Activated CD4-positive, alpha-beta T cell treated with anti-CD3 and anti-CD28 coated beads for 24 hours (primary cell): Measurements from ENCODE around the gene OPCML.

Experiments
- DNase-seq, 2 donors: peaks; one replicate each; pipeline ENCODE4 v3.0.0-alpha.2; 2020; ENCODE audit warnings: low read depth in 2 of 2

Gene OPCML

DNA sequence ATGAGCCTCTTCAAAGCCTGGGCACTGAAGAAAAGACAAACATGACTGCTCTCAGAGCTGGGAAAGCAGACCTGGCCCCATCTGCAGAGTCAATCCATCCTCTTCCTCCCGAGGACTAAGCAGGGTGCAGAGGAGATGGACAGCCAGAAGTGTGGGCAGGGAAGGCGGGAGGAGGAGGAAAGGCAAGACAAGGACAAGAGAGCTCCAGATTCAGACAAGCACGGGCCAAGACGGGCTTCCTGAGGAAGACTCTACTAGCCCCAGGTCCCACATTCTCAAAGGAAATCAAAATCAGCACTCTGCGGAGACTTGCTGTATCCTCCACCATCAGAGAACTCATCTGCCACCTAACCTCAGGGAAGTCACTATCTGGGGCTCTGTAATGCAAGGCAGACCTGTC, 28.5 kb downstream of the OPCML start:
- no peak for DNase-seq

DNA sequence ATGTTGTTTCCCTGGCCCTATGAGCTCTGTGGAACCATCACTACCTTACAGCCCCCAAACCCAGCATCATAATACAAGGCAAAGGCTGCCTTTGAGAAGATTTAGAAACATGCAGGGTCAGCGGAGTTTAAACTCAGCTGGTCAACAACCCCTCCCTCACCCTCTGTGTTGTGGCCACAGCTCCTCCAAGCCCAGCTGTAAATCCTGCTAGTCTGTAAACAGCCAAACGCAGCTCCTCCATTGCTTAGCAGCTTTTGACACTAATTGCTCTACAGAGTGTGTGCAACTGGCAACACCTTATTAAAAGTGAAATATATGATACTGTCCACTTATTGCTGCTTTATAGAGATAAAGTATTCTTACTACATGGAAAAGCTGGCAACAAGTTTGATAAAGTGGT, 29.1 kb downstream of the OPCML start:
- DNase-seq, result no peak

DNA sequence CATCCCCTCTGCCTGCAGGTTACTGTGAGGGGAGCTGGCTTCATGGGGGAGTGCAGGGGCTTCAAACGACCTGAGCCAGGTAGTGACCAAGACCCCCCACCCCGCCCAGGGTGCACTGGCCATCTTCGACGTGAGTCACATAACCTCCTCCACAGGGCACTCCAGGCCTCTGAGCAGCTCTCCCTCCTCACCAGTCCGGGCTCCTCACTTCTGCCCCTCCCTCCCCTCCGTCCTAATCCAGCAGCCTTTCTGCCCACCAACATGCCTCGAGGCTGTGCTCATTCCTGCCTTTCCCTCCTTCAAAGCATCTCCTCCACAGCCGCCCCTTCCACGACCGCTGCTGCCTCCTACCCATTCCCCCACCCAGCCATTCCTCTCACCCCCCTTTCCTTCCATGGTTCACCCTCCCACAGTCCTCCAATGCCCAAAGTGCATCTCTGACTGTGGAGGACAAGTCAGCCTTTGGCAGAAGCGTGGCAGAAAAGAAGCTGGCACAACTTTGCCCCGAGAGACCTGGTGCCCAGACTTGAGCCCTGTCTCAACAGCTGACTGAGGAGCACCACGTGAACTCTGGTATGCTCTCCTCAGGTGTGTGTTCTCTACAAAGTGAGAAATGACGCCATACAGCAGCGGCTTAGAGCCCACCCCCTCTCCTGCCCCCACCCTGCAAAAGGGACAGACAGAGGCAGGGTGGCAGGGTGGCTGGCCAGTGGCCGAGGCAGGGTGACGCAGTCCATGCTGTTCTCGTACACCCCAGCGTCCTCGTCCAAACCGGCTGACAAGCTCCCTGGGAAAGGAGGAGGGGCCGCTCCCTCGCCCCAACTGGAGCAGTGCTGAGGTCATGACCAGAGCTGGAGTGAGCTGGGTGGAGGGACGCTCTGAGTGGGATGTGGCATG, 30.4 kb downstream of the OPCML start:
- no peak for DNase-seq

- DNase-seq, result no peak
These were observed 31.4 kb downstream of the OPCML start for GRCh38 chr11:133500936-133501335.

DNA sequence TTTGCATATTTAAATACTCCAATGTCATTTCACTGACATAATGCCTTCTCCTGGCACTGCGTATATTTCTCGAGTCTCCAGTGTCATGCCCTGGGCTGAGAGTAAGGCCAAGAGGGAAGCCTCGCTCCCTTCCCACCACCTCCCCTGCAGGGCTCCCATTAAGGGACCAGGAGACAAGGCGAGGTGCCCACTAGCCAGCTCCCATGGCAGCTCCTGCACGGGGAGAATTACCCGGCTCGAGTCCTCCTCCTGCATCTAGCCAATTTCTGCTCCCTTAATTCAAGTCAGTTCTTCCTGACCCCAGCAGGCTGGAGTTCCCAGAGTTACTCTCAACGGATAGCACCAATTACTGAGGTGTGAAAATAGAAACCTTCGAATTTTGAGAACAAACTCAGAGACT, 31.9 kb downstream of the OPCML start:
- no peak for DNase-seq

DNA sequence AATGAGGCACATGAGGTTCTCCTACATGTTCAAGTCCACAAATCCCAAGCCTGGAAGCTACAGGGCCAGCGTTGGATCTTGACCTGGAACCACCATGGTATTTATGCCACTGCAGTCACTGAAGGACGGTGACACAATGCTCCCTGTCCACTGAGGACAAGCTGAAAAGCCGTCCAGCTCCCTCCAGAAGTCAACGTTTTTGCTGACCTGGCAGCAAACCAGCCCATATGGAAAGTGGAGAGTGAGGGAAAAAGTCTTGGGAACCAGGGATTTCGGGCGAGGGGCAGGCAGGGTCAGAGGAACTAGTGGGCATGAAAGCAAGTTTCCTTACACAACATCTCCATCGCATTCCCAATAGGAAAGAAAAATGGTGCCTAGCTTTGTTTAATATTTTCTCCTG, 33.3 kb downstream of the OPCML start:
- no peak for DNase-seq

DNA sequence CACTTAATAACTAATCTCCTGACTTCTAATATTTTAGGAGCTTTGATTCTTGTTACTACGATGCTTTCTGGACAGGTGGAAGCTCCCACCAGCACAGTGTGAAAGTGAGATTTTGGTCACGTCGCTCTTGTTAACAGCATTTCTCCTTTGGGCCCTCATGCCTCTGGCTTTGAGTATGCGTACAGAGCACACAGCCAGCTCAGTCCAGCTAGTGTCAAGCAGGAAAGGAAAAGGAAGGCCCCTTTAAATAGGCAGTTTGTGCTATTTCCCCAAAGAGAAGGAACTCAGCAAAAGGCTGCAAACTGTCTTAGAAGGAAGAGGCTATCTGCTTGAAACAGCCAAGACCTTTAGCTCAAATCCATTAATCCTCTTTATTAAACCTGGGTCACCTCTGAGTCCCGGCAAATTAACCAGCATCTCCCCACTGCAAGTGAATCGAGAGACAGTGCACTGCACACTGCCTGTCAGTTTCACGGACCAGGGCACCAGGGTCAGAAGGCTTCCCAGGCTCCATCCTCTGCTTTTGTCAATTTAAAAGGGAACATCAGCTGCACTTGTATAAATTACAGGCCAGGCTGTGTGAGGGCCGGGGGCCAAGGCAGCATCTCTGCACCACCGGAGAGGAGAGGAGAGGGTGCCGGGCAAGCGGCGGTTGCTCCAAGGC, 34.7 kb downstream of the OPCML start:
- DNase-seq, result no peak

- no peak for DNase-seq
These were observed 39.4 kb downstream of the OPCML start for GRCh38 chr11:133492895-133493294.

DNA sequence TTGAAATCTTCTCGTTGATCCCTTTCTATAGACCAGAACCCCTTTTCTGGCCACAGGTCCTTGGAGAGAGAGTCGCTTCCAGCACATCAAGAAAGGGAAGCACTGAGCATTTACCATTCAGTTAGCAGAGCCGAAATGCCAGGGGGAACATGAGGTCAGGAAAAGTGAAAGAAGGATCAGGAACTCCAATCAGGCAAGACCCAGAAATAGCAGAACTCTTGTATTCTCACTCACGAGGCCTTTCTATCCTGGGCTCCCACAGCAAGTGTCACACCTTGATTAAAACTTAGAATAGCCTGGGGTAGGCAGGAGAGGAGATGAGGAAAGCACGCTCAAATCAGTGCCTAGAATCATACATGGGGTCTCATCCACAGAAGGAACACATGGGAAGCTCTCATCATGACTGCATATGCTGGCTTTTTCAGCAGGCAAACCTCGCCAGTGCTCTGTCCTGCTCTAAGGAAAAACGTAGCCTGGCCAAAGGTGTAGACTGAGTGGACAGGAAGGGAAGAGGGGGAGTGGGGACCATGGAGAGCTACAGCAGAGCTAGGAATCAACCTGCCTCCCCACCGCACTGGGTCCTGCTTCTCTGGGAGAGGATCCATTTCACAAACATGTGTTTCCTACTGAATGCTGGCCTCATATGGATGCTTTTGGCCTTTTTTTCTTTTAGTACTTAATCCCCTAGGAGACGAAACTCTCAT, 40.5 kb downstream of the OPCML start:
- DNase-seq, result no peak

DNA sequence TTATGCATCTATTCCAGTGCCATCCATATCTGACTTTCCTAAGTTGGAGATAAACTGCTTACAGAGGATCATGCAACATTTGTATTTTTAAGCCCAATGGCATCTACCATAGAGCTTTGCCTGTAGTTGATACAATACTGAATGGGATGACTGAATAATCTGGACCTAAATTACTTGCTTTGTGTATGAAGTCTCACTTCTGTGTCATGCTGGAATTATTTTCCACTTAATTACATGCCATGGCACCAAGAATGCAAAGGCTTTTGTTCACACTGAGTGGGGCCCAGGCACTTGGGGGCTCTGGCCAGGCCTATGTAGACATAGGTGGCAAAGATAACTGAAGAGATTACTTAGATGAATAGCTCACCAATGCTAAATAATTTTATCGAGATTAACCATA, 51.6 kb downstream of the OPCML start:
- no peak for DNase-seq

GRCh38 chr11:133479209-133479608, 53.1 kb downstream of the OPCML start:
- no peak for DNase-seq

- no peak for DNase-seq
These were observed 55.1 kb downstream of the OPCML start for GRCh38 chr11:133477251-133477625.

DNA sequence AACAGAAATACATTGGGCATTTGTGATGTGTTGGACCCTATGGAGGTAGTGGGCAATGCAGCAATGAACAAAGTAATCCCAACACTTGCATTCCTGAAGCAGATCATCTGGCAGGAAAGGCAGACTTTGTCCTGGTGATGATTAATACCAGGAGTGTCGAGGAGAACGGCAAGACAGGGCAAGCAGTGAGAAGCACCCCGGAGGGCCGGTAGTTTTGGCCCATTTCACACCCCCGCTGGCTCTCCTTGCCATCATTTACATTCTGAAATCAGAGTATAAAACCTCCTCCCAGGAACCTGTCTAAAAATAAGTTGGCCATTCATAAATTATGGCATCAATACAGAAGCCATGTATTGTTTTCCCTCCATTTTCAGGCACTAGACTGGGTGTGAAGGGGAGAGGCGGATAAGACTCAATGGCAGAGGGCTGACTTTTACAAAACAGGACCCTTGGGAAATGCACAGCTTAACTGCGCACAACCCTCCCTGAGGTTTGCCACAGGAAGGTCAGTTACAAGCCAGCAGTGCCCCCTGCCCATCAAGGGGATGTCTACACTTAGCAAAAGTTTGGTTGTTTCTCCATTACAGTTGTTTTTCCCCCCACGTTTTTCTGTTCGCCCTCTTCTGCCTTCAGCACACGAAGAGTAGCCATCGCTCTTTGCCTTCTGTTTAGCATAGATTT, 55.6 kb downstream of the OPCML start:
- DNase-seq, result no peak

- no peak for DNase-seq
These were observed 57.8 kb downstream of the OPCML start for GRCh38 chr11:133474461-133474860.

DNA sequence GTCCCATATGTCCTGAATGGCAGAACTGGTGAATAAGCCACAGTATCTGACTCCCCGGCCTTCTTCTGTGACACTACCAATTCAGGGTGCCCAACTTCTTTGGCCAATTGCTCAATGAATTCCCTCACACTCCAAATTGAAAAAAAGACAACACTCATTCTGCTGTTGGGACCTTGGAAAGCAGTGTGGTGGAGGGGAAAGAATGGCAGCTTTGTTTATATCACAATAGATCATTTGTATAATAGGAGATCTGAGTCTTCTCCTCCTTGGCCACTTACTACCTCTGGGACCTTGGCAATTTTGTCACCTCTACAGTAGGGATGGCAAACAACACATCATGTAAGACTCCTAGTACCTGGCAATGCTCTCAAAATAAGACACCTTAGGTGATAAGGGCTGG, 64.6 kb downstream of the OPCML start:
- no peak for DNase-seq

GRCh38 chr11:133443206-133443747, 89.0 kb downstream of the OPCML start:
- DNase-seq, result no peak

DNA sequence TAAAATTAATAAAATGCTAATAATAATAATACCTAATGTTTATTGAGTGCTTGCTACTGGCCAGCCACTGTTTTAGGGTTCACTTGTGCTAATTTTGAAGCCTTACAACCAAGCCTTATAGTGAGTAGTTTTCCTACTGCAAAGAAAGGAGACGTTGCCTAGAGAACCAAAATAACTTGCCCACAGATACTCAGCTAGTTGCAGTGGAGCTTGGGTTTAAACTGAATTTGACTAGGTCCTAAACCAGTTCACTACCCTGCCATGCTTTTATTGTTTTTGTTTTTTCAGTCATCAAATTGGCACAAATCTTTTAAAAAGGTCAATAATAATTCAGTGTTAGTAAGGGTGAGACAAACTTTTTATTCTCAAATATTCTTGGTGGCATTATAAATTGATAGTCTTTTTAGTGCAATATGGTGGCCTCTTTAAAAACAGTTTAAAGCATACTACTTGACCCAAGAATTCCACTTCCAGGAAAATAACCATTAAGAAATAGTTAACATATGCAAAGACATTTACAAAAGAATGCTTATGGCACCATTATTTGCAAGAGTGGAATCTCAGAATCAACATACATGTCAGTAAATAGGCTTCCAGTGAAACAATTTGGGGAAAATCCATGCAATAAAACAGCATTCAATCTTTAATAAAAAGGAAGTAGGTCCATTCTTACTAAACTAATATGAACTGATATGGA, 90.2 kb downstream of the OPCML start:
- no peak for DNase-seq

GRCh38 chr11:133425992-133426391, 106.3 kb downstream of the OPCML start:
- no peak for DNase-seq

GRCh38 chr11:133425245-133425644, 107.1 kb downstream of the OPCML start:
- no peak for DNase-seq

- DNase-seq, result no peak
These were observed 114.1 kb downstream of the OPCML start for GRCh38 chr11:133418218-133418617.

DNA sequence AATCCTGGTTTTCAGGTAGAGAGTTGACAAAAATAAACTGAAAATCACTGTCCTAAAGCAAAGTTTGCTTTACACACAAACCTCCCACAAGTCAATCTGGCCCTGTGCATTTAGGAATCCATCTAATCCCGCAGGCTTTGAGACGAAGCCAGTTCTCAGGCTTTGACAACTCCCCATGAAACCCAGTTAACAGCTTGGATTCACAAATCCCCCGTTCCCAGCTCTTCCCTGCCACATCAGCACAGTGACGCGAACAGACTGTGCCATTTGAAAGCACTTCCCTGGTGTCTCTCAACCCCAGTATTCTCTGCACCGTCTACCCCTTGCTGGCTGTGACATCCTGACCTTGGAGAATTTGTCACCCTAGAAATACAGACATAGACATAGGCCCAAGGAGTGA, 117.8 kb downstream of the OPCML start:
- DNase-seq, result no peak
